HL-60 (cell line): ENCODE data around the gene PIP5K1B.

Source experiments
- CTCF ChIP-seq: IDR thresholded peaks from one replicate; pipeline ENCODE4 v1.5.1; 2011; ENCODE audit warnings: low read length, control low read depth, inconsistent platforms; ENCODE audit not compliant: insufficient read depth
- GABPA ChIP-seq: IDR thresholded peaks from 2 replicates; pipeline ENCODE4 v1.6.1; 2012; ENCODE audit warnings: low read depth
- POLR2AphosphoS5 ChIP-seq: IDR thresholded peaks from 2 replicates; pipeline ENCODE4 v1.6.1; 2012; ENCODE audit warnings: low read depth
- REST ChIP-seq: IDR thresholded peaks from 2 replicates; pipeline ENCODE4 v1.6.1; 2012; ENCODE audit warnings: low read depth; ENCODE audit not compliant: insufficient replicate concordance
- SPI1 ChIP-seq: IDR thresholded peaks from 2 replicates; pipeline ENCODE4 v1.6.1; 2012; ENCODE audit warnings: low read depth, mild to moderate bottlenecking, borderline replicate concordance

- TF ChIP-seq SPI1 = no peak
- TF ChIP-seq CTCF = no peak
- no peak for TF ChIP-seq POLR2AphosphoS5
- TF ChIP-seq REST = no peak
- TF ChIP-seq GABPA = no peak
Measured at GRCh38 chr9:69040646-69041045, 335.6 kb downstream of the PIP5K1B start.
